Stomach (tissue), 4 donors: ENCODE results near the gene ESYT3.

Experiments used
- CTCF ChIP-seq, 7 experiments: fragments of 450-650 bp in 4 of 7; fragments of 200-600 bp in 3 of 7; sonication (generic) in 3 of 7; IDR thresholded peaks; one replicate each; pipeline ENCODE4 v1.5.1; 2016 to 2019; ENCODE audit warnings: antibody characterized with exemption in 7 of 7, control low read depth in 2 of 7, mild to moderate bottlenecking in 1 of 7
- EP300 ChIP-seq: sonication (generic); formaldehyde crosslinking; IDR thresholded peaks from one replicate; pipeline ENCODE4 v1.6.1; 2017; ENCODE audit warnings: antibody characterized with exemption
- POLR2A ChIP-seq, 4 donors: fragments of 450-650 bp; IDR thresholded peaks; one replicate each; pipeline ENCODE4 v1.6.1; 2016; ENCODE audit warnings: antibody characterized with exemption in 4 of 4, control low read depth in 2 of 4, mild to moderate bottlenecking in 1 of 4, moderate library complexity in 1 of 4
- POLR2AphosphoS5 ChIP-seq, 3 donors: sonication (generic); formaldehyde crosslinking; IDR thresholded peaks; one replicate each; pipeline ENCODE4 v1.6.1; 2016; ENCODE audit warnings: antibody characterized with exemption in 3 of 3

DNA sequence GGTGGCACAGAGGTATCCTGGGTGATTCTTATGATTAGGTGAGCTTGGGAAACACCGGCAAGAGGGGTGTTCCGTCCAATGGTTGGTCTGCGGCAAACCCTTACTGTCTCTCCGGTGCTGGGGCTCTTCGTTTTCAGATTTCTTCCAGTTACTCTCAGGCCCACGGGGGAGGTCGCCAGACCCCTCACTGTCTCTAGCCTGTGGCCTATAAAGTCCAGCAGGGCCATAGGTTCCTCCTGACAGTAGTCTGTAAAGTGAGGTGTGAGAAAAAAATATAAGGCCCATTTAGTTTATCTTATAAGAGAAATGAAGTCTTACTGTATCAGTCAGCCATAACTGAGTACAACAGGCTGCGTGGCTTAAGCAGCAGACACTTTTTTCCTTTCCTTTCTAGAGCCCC, 1.4 kb downstream of the ESYT3 start:
- TF ChIP-seq CTCF (IDR thresholded peaks at IDR 0.05) (no peak), POLR2A (IDR thresholded peaks at IDR 0.05) (no peak), EP300 (no peak), POLR2AphosphoS5 (IDR thresholded peaks at IDR 0.05) (no peak)
